ENCODE measurements around the gene B3GAT2. TPM values are rescaled to one million over a fixed set of nuclear protein-coding genes. Genes with fewer than 3 reads are reported as not detected.
"Not testable (repeated sequence)": the region's sequence is repeated elsewhere in the genome, so short reads cannot be mapped to it uniquely, and the experiment has no call there.

B3GAT2 gene
- total and polyA plus RNA-seq, 2 experiments from 2014 or later, result 0.92 to 1.3 TPM

GRCh38 chr6:70952608-70953165 is 4.2 kb downstream of the B3GAT2 start:
- Histone ChIP-seq H3K36me3 (no peaks in the 10 kb centered on the region), H3K27me3 (peaks cover 54% of the 10 kb centered on the region), H3K9me3 (ENCODE audit: low read depth) (no peaks in the 10 kb centered on the region), H3K4me3 (no peak overlapping the region), H3K27ac (no peak overlapping the region), H3K4me1 (ENCODE audit: low read depth) (peaks cover 3% of the 10 kb centered on the region)
- no peak for DNase-seq (ENCODE audit: low read depth in 1 of 2, low spot score in 1 of 2)
- TF ChIP-seq CTCF (IDR thresholded peaks at IDR 0.05; ENCODE audit: low read depth, low read length), result no peak

GRCh38 chr6:70944321-70944720 is 12.5 kb downstream of the B3GAT2 start:
- H3K9me3 ChIP-seq (ENCODE audit: low read depth); H3K27me3 ChIP-seq; H3K4me3 ChIP-seq; H3K27ac ChIP-seq; DNase-seq (ENCODE audit: low read depth in 1 of 2, low spot score in 1 of 2); H3K36me3 ChIP-seq; H3K4me1 ChIP-seq (ENCODE audit: low read depth): not testable (repeated sequence)

- Histone ChIP-seq H3K36me3 (no peaks in the 10 kb centered on the region), H3K27ac (no peak overlapping the region), H3K9me3 (ENCODE audit: low read depth) (no peaks in the 10 kb centered on the region), H3K4me3 (no peak overlapping the region), H3K27me3 (no peaks in the 10 kb centered on the region), H3K4me1 (ENCODE audit: low read depth) (no peaks in the 10 kb centered on the region)
- TF ChIP-seq CTCF (IDR thresholded peaks at IDR 0.05; ENCODE audit: low read depth, low read length), result no peak
- DNase-seq (ENCODE audit: low read depth in 1 of 2, low spot score in 1 of 2), result no peak
Measured at GRCh38 chr6:70933853-70934252, 23.0 kb downstream of the B3GAT2 start.

- Histone ChIP-seq H3K4me1 (ENCODE audit: low read depth) (peaks cover 18% of the 10 kb centered on the region), H3K27ac (no peak overlapping the region), H3K27me3 (no peaks in the 10 kb centered on the region), H3K4me3 (no peak overlapping the region), H3K36me3 (no peaks in the 10 kb centered on the region), H3K9me3 (ENCODE audit: low read depth) (no peaks in the 10 kb centered on the region)
- no peak for DNase-seq (ENCODE audit: low read depth in 1 of 2, low spot score in 1 of 2)
- no peak for TF ChIP-seq CTCF (IDR thresholded peaks at IDR 0.05; ENCODE audit: low read depth, low read length)
Measured at GRCh38 chr6:70905742-70906141, 51.1 kb downstream of the B3GAT2 start.

- Histone ChIP-seq H3K27ac (peak overlapping the region; percentile 54), H3K36me3 (no peaks in the 10 kb centered on the region), H3K27me3 (no peaks in the 10 kb centered on the region), H3K4me1 (ENCODE audit: low read depth) (peaks cover 18% of the 10 kb centered on the region), H3K4me3 (no peak overlapping the region), H3K9me3 (ENCODE audit: low read depth) (no peaks in the 10 kb centered on the region)
- no peak for TF ChIP-seq CTCF (IDR thresholded peaks at IDR 0.05; ENCODE audit: low read depth, low read length)
- no peak for DNase-seq (ENCODE audit: low read depth in 1 of 2, low spot score in 1 of 2)
Measured at GRCh38 chr6:70903665-70904452, 53.0 kb downstream of the B3GAT2 start.

- Histone ChIP-seq H3K36me3 (no peaks in the 10 kb centered on the region), H3K4me3 (no peak overlapping the region), H3K27ac (no peak overlapping the region), H3K27me3 (no peaks in the 10 kb centered on the region), H3K4me1 (ENCODE audit: low read depth) (peaks cover 18% of the 10 kb centered on the region), H3K9me3 (ENCODE audit: low read depth) (no peaks in the 10 kb centered on the region)
- TF ChIP-seq CTCF (IDR thresholded peaks at IDR 0.05; ENCODE audit: low read depth, low read length), result peak; percentile 27
- no peak for DNase-seq (ENCODE audit: low read depth in 1 of 2, low spot score in 1 of 2)
Measured at GRCh38 chr6:70901324-70901723, 55.5 kb downstream of the B3GAT2 start.

Measured in cardiac muscle cell (in vitro differentiated cells and primary cell).